22Rv1 (cell line): Measurements from ENCODE around the gene ALKBH7.
A peak's percentile ranks its signal among the peaks of the same experiment; 100 is the strongest.
"Not testable (repeated sequence)": the region's sequence is repeated elsewhere in the genome, so short reads cannot be mapped to it uniquely, and the experiment has no call there.

Experiments
- H3K27ac ChIP-seq: fragments of 450-650 bp; 2 replicates; pipeline ENCODE4 v1.5.1; 2017
- ZFX ChIP-seq: fragments of 450-650 bp; IDR thresholded peaks from 2 replicates; pipeline ENCODE4 v1.6.1; 2017; ENCODE audit warnings: antibody characterized with exemption, borderline replicate concordance
- TF ChIP-seq, protein P1 (sequence below): fragments of 450-650 bp; IDR thresholded peaks from 2 replicates; pipeline ENCODE4 v1.5.1; 2017; ENCODE audit warnings: mild to moderate bottlenecking

The ALKBH7 gene

DNA sequence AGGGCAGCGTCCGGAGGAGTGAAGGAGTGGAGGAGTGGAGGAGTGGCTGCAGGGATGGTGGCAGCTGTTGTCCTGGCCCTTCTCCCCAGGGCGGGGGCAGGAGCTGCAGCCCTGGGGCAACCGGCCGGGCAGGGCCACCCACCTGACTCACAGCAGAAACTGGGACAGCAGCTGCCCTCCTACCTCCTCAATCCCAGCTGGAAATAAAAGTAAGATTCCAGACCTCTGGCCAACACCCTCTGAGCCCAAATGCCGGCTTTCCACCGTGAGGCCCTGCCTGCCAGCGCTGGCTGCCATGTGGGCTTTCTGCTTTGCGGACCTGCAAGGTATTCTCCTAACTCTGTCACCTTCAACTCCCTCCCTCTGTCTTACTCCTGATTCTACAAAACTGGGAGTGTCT, 14.6 kb upstream of the ALKBH7 start:
- TF ChIP-seq ZFX, result no peak
- TF ChIP-seq, protein P1, sequence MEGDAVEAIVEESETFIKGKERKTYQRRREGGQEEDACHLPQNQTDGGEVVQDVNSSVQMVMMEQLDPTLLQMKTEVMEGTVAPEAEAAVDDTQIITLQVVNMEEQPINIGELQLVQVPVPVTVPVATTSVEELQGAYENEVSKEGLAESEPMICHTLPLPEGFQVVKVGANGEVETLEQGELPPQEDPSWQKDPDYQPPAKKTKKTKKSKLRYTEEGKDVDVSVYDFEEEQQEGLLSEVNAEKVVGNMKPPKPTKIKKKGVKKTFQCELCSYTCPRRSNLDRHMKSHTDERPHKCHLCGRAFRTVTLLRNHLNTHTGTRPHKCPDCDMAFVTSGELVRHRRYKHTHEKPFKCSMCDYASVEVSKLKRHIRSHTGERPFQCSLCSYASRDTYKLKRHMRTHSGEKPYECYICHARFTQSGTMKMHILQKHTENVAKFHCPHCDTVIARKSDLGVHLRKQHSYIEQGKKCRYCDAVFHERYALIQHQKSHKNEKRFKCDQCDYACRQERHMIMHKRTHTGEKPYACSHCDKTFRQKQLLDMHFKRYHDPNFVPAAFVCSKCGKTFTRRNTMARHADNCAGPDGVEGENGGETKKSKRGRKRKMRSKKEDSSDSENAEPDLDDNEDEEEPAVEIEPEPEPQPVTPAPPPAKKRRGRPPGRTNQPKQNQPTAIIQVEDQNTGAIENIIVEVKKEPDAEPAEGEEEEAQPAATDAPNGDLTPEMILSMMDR, result no peak
- H3K27ac ChIP-seq, result no peak overlapping the region

DNA sequence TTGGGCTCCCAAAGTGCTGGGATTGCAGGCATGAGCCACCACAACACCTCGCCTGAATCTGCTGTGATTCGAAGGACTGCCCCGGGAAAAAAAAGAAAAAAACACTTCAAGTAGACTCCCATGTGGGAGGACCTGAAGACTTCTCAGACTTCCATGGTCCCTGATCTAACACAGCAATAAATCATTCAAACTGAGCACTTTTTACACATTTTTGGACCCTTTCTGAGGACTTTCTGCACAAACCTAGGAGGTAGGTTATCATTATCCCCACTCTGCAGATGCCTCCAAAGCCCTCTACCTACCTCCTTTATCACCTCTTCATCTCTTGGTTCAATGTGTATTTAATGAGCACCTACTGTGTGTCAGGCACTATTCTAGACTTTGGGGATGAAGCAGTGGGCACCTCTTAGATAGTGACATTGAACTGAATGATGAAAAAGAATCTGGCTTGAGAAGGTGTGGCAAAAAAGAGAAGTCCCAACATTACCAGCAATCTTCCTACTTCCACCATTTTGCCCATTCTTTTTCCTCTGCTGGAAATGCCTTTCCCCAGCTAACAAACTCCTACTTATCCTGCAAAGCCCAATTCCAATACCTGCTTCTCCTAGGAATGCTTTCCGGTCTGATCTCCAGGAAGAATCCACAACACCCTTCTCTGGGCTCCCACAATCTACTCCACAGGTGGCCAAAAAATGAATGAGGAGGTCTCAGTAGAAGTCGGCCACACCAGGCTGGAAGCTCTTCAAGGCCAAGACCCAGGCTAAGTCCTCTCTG, 12.8 kb upstream of the ALKBH7 start:
- TF ChIP-seq, protein P1, result no peak
- no peak for TF ChIP-seq ZFX
- no peak overlapping the region for H3K27ac ChIP-seq

DNA sequence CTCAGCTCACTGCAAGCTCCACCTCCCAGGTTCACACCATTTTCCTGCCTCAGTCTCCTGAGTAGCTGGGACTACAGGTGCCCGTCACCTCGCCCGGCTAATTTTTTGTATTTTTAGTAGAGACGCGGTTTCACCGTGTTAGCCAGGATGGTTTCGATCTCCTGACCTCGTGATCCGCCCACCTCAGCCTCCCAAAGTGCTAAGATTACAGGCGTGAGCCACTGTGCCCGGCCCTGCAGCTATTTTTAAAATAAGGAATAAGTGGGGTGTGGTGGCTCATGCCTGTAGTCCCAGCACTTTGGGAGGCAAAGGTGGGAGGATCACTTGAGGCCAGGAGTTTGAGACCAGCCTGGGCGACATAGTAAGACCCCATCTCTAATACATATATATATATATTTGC, 12.1 kb upstream of the ALKBH7 start:
- H3K27ac ChIP-seq, result not testable (repeated sequence)

DNA sequence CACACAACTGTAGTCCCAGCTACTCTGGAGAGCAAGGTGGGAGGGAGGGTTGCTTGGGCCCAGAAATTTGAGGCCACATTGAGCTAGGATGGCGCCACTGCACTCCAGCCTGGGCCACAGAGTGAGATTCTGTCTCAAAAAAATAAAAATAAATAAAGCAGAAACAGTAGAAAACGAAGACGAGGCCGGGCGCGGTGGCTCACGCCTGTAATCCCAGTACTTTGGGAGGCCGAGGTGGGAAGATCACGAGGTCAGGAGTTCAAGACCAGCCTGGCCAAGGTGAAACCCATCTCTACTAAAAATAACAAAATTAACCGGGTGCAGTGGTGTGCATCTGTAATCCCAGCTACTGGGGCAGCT, 11.8 kb upstream of the ALKBH7 start:
- peak overlapping the region; percentile 71; the same call in 1 of the 2 replicates for H3K27ac ChIP-seq

DNA sequence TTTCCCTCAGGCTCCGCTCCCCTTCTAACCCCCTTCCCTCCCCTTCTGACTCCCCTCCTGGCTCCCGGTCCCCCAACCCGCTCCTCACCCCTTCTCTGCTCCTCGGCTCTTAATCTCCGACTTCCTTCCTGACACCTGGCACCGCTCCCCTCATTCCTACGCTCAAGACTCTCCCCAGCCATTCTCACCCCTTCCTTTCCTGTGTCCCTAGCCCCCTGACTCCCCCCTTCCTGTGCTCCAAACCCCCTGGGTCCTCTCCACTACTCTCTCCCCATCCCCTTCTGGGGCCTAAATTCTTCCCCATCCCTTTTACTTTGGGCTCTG, 10.6 kb upstream of the ALKBH7 start:
- H3K27ac ChIP-seq, result peak overlapping the region; percentile 71
- TF ChIP-seq ZFX, result no peak
- TF ChIP-seq, protein P1, result no peak

DNA sequence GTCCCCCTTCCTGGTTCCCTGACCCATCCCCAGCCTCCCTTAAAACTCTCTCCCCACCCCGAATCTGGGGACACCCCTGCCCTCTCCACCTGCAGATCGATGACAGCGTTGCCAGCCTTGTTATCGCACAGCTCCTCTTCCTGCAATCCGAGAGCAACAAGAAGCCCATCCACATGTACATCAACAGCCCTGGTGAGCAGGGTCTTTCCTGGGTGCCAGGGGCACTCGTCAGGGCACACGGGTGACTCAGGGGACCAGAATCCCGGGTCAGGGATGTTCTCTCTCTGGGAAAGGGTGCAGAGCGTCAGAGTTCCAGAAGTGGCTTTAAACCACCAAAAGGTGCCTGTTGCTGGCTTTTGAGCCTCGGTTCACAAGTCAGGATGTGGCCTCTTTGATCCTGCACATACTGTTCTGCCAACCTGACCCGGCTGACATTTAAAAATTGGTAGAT, 10.2 kb upstream of the ALKBH7 start:
- TF ChIP-seq ZFX, result no peak
- TF ChIP-seq, protein P1, result no peak
- H3K27ac ChIP-seq, result peak overlapping the region; percentile 71

DNA sequence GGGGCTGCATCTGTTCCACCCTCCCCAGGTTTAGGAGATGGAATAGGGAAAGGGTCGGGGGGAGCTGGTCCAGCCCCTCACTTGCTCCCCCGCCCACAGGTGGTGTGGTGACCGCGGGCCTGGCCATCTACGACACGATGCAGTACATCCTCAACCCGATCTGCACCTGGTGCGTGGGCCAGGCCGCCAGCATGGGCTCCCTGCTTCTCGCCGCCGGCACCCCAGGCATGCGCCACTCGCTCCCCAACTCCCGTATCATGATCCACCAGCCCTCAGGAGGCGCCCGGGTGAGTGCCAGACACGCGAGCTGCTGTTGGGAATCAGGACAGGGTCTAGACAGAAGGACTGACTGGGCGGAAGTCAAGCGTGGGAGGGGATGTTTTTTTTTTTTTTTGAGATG, 8.2 kb upstream of the ALKBH7 start:
- TF ChIP-seq, protein P1, result no peak
- no peak for TF ChIP-seq ZFX
- H3K27ac ChIP-seq, result no peak overlapping the region

DNA sequence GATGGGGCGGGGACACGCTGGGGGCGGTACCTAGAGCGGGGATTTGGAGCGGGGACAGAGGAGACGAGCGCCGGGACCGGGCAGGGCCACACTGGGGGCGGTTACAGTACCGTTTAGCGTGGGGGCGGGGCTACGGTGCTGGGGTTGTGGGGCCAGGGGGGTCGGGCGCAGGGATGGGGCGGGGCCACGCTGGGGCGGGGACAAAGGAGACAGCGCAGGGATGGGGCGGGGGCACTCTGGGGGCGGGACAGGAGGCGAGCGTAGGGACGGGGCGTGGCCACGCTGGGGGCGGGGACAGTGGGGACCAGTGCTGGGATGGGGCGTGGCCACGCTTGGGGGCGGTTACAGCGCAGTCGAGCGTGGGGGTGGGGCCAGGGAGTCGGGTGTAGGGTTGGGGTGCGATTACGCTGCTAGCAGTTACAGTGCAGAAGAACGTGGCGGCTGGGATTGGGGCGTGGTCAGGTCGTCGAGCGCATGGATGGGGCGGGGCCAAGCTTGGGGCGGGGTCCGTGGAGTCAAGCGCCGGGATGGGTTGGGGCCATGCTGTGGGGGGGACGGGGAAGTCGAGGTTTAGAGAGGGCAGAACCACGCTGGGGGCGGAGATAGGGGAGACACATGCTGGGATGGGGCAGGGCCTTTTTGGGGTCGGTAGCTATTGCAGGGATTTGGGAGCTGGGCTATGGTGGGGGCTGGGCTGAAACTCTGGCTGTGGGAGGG, 660 bp downstream of the ALKBH7 start:
- peak overlapping the region; percentile 97 for H3K27ac ChIP-seq
- no peak for TF ChIP-seq ZFX
- TF ChIP-seq, protein P1, result 0 out of 2 replicates have a peak, but pooled peaks have one; percentile 1
